ENCODE results near the gene TRAFD1. TPM values are rescaled to one million over a fixed set of nuclear protein-coding genes. Genes with fewer than 3 reads are reported as not detected.
"Not testable (repeated sequence)": the region's sequence is repeated elsewhere in the genome, so short reads cannot be mapped to it uniquely, and the experiment has no call there.

The TRAFD1 gene, protein sequence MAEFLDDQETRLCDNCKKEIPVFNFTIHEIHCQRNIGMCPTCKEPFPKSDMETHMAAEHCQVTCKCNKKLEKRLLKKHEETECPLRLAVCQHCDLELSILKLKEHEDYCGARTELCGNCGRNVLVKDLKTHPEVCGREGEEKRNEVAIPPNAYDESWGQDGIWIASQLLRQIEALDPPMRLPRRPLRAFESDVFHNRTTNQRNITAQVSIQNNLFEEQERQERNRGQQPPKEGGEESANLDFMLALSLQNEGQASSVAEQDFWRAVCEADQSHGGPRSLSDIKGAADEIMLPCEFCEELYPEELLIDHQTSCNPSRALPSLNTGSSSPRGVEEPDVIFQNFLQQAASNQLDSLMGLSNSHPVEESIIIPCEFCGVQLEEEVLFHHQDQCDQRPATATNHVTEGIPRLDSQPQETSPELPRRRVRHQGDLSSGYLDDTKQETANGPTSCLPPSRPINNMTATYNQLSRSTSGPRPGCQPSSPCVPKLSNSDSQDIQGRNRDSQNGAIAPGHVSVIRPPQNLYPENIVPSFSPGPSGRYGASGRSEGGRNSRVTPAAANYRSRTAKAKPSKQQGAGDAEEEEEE
- 10 to 100 TPM; 23.5 to 24.0 TPM for total RNA-seq
- long read RNA-seq, donor 1, transcript TRAFD1-202 (12 exons, 2,697 nt): major isoform, 9 of 13 reads
- long read RNA-seq, donor 1, partial matches to known transcripts: 3 of 13 reads
- long read RNA-seq, donor 1, other reads (novel, unspliced or antisense): 1 of 13 reads
- long read RNA-seq, donor 2, transcript TRAFD1-202 (12 exons, 2,697 nt): major isoform, 34 of 47 reads
- long read RNA-seq, donor 2, partial matches to known transcripts: 8 of 47 reads
- long read RNA-seq, donor 2, other reads (novel, unspliced or antisense): 2 of 47 reads

DNA sequence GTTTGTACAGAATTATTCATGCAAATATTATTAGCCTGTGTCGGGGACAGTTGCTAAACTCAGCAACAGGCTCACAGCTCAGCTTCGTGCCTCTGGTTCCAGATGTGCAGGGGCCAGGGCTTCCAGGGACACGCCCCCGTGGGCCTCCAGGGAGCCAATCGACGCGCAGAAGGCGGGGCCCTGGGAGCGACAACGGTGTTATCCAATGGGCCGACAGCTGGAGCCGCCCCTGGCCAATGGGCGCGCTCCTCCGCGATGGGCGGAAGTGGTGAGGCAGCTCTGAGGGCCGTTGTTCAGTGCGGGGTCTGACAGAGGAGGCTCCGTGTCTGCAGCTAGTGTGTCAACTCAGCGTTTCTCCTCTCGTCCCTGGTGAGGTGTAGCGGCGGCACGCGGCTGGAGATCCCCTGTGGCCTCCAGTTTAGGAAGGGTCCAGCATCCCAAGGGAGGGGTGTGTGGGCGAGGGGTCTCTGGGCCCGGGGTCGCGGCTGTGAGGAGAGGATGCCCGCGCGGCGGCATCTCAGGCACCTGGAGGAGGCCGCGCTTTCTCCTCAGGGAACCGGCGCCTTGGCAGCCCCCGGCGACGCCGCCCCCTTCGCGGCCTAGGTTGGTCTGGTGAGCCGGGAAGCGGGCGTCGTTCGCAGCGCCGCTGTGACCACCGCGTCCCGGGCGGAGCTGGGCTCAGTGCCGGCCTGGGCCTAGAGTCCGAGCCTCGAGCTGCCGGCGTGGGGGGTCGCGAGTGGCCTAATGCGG lies at the start of gene TRAFD1:
Gene TRAFD1, plus strand, starts transcription at position 311 of the 750 bp plus-strand sequence. CDS start 4,963 bp downstream, outside the sequence.
- intact Hi-C loops (cut with DNase I): no loop called here
- peak; percentile 99 for DNase-seq (ENCODE audit: low spot score)

DNA sequence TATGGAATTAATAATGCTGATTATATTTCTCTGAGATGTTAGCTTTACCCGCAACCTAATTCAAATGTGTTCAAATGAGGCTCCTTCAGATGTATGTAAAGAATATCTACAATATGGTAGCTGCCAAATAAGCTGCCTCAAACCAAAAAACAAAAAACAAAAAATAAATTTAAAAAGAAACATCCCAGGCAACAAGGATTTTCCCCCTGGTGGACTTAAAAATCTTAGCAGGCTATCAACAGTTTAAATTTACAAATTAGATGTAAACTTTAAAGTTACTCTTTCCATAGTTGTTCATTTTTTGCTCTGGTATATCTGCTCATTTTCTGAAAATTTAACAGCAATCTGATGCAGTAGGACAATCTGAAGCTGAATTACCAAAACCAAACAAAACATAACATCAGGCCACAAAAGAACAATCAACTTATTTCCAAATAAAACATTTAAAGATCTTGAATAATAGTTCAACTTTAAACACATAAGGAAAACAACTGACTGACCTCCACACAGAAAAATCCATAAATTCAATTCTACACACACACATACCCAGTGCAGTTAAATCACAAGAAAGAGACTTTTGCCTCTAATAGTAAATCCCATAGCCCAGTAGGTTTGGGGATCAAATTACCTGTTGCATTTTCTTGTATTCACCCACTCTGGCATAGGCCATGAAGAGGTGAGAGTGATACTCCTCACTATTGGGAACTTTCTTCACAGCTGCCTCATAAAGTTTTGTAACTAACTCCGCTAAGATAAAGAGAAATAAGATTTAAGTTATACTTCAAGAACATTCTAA lies 38.1 kb upstream of the TRAFD1 start:
- intact Hi-C loops (cut with DNase I): loop anchor here in 1 of 2 donors (10.0 kb wide), 1 partner anchor 168 kb away; no protein-coding TSS in a partner anchor
- DNase-seq (ENCODE audit: low spot score): no peak

DNA sequence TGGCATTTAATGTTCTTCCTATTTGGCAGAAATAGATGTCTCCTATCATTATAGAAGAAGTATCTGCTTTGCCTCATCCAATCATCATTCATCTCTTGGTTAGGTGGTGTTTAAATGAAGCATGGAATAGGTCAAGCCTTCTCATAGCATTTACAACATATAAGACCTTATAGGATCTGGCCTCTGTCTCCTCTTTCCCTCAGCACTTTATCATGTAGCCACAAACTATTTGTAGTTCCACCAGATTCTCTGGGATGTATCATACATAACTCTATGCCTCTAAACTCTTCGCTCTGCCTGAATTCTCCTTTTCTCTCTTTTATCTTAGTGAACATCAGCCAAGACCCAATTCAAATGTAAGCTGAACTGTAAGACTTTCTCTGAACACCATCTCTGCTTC lies 37.5 kb upstream of the TRAFD1 start:
- intact Hi-C loops (cut with DNase I): loop anchor here in 1 of 2 donors (10.0 kb wide), 1 partner anchor 167 kb away; no protein-coding TSS in a partner anchor
- DNase-seq (ENCODE audit: low spot score): no peak

DNA sequence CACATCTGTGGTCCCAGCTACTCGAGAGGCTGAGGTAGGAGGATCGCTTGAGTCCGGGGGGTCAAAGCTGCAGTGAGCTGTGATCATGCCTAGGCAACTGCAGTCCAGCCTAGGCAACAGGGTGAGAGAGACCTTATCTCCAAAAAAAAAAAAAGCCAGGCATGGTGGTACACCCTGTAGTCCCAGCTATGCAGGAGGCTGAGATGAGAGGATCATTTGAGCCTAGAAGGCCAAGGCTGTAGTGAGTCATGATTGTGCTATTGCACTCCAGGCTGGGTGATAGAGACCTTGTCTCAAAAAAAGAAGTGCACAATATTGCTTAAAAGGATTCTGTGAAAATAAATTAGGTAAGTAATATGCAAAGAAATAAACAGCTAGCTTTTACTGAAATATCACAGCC lies 33.8 kb upstream of the TRAFD1 start:
- intact Hi-C loops (cut with DNase I): no loop called here
- DNase-seq (ENCODE audit: low spot score): no peak

DNA sequence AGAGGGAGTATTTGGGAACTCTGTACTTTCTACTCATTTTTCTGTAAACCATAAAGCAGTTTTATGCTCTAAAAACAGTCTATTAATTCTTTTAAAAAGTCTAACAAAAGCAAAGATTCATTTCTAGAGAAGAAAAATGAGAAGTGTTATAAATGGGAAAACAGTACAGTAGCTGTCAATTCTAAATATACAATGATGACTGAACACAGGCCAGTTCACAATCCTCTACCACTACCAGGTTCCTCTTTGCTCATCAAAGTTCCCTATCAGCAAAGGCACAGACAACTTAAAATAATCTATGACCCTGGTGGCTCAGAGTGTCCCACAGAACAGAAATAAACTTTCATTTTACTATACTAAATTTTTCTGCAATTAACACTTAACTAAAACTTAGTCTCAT lies 29.3 kb upstream of the TRAFD1 start:
- intact Hi-C loops (cut with DNase I): no loop called here
- no peak for DNase-seq (ENCODE audit: low spot score)

DNA sequence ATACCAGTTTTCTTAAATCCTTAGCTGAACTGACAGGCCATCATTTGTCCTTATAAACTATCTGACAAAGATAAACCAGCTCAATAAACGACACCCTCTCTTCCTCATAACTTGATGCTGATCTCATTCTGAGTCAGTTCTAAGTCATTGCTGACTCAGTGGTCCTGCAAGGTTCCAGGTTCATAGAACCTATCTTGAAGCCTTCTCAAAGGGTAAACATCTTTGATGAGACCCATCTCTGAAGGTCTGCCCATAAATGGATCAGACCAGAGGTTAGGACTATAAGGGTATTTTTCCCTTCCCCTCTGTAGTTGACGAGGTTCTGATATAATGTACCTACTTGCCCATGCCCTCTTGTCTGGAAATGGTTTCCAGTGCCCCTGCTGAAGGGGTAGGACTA lies 28.7 kb upstream of the TRAFD1 start:
- intact Hi-C loops (cut with DNase I): no loop called here
- no peak for DNase-seq (ENCODE audit: low spot score)

DNA sequence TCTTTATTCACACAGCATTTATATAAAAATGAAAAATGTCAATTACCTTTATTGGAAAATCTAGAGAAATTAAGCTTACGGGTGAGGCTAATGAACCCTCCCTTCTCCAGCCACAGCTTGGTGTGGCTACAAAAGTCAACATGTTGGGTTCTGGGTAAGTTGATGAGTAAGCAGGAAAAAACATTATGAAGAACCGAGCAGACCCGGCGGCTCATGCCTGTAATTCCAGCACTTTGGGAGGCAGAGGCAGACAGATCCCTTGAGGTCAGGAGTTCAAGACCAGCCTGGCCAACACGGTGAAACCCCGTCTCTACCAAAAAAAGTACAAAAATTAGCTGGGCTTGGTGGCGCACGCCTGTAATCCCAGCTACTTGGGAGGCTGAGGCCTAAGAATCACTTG lies 27.7 kb upstream of the TRAFD1 start:
- intact Hi-C loops (cut with DNase I): no loop called here
- no peak for DNase-seq (ENCODE audit: low spot score)

DNA sequence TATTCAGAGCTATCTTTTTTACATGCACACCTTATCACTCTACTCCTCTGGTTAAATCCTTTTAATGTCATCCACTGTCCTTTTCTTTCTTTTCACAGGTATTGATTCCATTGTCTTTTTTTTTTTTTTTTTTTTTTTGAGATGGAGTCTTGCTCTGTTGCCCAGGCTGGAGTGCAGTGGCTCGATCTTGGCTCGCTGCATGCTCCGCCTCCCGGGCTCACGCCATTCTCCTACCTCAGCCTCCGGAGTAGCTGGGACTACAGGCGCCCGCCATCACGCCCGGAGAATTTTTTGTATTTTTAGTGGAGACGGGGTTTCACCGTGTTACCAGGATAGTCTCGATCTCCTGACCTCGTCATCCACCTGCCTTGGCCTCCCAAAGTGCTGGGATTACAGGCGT lies 24.9 kb upstream of the TRAFD1 start:
- DNase-seq (ENCODE audit: low spot score); intact Hi-C loops (cut with DNase I): not testable (repeated sequence)

DNA sequence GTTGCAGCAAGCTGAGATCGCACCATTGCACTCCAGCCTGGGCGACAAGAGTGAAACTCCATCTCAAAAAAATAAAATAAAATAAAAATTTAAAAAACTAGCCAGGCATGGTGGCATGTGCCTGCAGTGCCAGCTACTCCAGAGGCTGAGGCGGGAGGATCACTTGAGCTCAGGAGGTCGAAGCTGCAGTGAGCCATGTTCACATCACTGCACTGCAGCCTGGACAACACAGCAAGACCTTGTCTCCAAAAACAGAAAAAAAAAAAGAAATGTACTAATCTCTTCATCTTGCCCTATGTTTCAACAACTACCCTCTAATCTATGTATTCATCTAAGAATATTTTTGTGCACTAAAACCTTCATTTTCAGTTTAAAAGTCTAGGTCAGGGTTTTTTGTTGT lies 23.2 kb upstream of the TRAFD1 start:
- no peak for DNase-seq (ENCODE audit: low spot score)
- intact Hi-C loops (cut with DNase I): no loop called here

DNA sequence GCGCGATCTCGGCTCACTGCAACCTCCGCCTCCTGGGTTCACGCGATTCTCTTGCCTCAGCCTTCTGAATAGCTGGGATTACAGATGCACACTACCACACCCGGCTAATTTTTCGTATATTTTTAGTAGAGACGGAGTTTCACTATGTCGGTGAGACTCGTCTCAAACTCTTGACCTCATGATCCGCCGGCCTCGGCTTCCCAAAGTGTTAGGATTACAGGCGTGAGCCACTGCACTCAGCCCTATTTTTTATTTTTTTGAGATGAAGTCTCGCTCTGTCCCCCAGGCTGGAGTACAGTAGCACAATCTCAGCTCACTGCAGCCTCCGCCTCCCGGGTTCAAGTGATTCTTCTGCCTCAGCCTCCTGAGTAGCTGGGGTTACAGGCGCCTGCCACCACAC lies 22.6 kb upstream of the TRAFD1 start:
- intact Hi-C loops (cut with DNase I): not testable (repeated sequence)

DNA sequence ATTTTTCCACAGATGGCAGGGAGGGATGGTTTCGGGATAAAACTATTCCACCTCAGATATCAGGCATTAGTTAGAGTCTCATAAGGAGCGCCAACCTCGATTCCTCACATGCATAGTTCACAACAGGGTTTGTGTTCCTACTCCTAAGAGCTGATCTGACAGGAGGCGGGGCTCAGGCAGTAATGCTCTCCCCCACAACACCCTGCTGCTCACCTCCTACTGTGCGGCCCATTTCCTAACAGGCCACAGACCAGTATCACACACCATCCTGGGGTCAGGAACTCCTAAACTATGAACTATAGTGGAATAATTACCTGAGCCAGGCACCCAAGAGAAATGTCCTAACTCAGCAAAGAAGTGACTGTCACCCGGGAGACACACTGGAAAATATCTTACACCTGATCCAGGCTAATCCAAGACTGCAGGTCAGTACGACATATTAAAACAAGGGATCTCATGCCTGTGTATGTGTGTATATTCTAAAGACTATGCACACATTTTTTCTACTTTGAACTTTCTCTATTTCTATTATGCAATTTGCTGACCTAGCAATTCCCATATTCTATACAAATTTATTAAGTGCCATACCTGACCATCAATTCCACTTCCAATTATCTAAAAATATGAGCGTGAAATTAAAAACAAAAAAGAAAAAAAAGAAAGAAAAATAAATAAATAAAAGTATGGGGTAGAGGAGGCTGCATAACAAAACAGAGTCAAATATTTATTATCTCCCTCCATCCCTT lies 21.4 kb upstream of the TRAFD1 start:
- intact Hi-C loops (cut with DNase I): no loop called here

More for the DNA sequence above, 22.6 kb upstream of the TRAFD1 start:
- DNase-seq (ENCODE audit: low spot score): not testable (repeated sequence)

DNA sequence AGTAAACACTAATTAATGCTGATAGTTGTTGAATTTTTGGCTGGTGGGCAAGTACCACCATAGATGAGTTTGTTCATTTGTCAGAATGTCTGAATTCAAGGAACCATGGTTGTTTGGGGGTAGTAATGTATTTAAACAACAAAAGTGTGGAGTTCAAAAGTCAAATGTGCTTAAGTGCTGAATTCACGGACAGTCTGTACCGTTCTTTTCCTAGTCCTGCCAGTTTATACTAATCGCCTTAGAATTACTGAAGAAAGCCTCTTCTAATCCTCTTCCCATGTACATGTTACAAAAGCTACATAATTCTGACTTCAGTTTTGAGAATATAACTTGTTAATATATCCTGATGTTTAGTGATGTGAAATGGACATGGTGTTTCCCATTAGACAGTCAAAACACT lies 19.5 kb upstream of the TRAFD1 start:
- no peak for DNase-seq (ENCODE audit: low spot score)
- intact Hi-C loops (cut with DNase I): no loop called here

More for the DNA sequence above, 21.4 kb upstream of the TRAFD1 start:
- no peak for DNase-seq (ENCODE audit: low spot score)

DNA sequence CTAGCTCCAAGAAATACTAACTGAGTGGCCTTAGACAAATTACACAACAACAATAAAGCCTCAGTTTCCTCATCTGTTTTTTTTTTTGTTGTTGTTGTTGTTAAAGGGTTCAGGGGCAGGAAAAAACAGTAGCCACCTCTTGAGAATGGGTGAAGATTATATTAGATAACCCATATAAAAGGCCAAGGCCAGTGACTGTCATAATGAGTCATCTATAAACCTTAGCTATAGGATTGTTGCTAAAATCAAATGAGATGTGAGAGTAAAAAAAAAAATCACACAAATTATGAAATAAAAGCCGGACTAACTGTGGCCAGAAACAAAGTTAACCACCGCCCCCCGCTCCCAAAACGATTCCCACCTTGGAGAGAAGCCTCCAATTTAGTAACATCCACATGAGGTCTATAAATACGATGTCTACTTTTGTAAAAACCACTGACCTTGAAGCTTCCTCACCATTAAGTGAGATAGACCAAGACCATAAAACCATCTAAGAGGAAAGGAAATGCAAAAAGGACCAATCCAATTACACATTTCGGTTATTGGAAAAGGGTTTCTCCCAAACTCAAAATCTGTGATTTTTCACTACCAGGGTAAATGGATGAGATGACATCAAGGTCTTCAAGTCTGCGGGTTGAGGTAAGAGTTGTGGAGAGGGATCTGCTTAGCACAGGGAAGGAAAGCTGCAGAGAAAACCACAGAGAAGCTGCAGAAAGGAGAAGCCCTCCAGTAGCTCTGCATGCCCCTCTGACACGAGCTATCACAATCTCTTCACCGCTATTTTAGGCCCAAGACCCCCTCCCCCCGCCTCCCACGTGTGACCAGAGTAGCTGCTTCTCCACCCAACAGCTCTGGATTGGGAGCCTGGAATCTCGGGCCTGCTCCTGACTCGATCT lies 17.8 kb upstream of the TRAFD1 start:
- intact Hi-C loops (cut with DNase I): no loop called here

DNA sequence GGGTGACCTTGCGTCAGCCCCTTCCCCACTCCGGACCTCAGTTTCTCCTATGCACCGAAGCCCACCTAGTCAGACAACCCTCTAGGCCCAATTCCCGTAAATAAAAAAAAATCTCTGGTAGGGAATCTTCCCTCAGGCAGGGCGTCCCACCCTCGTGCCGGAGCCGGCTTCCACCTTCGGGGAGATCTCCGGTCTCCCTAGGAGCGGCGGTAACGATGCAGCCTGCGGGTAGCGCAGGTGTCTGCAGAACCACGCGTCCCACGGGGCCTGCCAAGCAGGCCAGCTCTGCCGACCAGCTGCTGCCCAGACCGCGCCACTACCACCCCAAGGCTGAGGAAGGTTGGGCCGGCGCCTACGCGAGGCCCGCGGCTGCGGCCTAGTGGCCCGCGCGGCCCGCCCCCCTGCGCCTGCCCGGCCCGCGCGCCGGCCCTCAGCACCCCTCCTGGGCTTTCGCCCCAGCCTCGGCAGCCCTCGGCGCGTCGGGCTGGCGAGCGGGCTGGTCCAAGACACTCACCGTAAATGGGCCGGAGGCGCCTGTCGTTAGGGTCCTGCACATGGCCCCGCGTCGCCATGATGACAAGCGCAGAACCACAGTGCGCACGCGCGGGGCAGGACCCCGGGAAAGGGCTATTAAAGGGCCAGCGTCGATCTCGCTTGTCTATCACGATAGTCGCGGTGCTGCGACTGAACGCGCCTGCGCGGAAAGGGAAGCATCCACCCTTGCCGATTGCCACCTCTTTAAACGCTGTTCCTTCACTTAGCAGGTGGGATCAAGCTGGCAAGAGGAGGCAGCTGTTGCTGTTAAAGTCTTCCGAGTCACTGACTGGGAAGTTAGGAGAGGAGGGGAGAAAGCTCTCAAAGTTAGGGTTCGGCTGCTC lies 16.9 kb upstream of the TRAFD1 start, which contains the start of gene NAA25:
Gene NAA25, minus strand, starts transcription at position 582 of the 878 bp plus-strand sequence. Its CDS starts 10 bp downstream, at position 572.
- intact Hi-C loops (cut with DNase I): no loop called here
- DNase-seq (ENCODE audit: low spot score): peak; percentile 97

More for the DNA sequence above, 17.8 kb upstream of the TRAFD1 start:
- no peak for DNase-seq (ENCODE audit: low spot score)

DNA sequence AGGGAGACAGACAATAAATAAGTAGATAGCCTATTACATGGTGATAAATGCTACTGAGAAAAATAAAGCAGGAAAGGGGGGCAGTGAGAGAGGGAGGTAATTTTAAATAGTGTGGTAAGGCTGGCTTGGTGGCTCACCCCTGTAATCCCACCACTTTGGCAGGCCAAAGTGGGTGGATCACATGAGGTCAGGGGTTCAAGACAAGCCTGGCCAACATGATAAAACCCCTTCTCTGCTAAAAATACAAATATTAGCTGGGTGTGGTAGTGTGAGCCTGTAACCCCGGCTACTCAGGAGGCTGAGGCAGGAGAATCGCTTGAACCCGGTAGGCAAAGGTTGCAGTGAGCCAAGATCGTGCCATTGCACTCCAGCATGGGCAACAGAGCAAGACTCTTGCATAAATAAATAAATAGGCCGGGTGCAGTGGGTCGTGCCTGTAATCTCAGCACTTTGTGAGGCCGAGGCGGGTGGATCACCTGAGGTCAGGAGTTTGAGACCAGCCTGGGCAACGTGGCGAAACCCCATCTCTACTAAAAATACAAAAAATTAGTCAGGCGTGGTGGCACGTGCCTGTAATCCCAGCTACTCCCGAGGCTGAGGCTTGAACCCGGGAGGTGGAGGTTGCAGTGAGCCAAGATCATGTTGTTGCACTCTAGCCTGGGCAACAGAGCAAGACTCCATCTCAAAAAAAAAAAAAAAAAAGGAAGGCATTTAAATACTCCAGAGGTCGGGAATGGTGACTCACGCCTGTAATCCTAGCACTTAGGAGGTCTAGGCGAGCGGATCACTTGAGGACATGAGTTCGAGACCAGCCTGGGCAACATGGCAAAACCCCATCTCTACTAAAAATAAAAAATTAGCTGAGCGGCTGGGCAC lies 14.3 kb upstream of the TRAFD1 start:
- DNase-seq (ENCODE audit: low spot score); intact Hi-C loops (cut with DNase I): not testable (repeated sequence)

All from posterior vena cava (tissue), 2 donors.